Measurements from ENCODE around the gene LRRC45. TPM values are rescaled to one million over a fixed set of nuclear protein-coding genes. Genes with fewer than 3 reads are reported as not detected.

LRRC45 gene
- total and polyA plus RNA-seq, 8 donors, result 8.3 to 171 (median 21.0) TPM

DNA sequence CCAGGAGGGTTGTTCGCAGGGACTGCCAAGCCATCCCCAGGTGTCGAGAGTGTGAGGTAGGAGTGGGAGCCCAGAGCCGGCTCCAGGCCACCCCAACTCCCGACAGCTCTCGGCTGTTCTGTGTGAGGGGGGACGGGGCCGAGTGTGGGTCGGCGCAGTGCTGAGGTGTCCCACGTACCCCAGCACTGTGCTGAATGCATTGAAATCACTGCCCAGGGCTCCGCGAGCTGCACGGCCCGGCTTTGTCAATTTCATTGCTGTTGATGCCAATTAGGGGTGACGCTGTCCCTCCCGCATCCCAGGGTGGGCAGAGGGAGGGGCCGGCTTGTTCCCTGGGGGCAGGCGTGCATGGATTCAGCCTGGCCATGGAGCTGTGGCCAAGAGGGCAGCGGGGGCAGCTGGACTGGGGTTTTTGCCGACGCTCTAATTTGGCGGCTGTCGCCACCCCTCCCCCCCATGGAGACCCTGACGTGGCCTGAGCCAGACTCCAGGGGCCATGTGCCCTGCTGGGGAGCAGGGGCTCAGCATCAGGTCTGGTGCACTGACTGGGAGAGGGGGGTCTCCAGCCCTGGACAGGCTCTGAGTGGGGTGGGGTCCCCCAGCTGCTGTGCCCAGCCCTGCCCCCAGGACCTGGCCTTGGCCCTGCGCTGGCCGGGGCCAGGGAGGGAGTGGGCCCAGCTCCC, 14.7 kb upstream of the LRRC45 start:
- DNase-seq, result no peak
- no peaks in the 10 kb centered on the region for H3K27me3 ChIP-seq
- peaks cover 3 to 32% (median 16%) of the 10 kb centered on the region in 4 donors for H3K4me1 ChIP-seq
- H3K27ac ChIP-seq, result no peak overlapping the region
- TF ChIP-seq POLR2AphosphoS5 (IDR thresholded peaks at IDR 0.05) (no peak), EP300 (IDR thresholded peaks at IDR 0.05) (no peak), POLR2A (IDR thresholded peaks at IDR 0.05) (no peak)
- TF ChIP-seq, protein P1, sequence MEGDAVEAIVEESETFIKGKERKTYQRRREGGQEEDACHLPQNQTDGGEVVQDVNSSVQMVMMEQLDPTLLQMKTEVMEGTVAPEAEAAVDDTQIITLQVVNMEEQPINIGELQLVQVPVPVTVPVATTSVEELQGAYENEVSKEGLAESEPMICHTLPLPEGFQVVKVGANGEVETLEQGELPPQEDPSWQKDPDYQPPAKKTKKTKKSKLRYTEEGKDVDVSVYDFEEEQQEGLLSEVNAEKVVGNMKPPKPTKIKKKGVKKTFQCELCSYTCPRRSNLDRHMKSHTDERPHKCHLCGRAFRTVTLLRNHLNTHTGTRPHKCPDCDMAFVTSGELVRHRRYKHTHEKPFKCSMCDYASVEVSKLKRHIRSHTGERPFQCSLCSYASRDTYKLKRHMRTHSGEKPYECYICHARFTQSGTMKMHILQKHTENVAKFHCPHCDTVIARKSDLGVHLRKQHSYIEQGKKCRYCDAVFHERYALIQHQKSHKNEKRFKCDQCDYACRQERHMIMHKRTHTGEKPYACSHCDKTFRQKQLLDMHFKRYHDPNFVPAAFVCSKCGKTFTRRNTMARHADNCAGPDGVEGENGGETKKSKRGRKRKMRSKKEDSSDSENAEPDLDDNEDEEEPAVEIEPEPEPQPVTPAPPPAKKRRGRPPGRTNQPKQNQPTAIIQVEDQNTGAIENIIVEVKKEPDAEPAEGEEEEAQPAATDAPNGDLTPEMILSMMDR (IDR thresholded peaks at IDR 0.05), result no peak
- WGBS, 5 donors, result 87 to 94% (median 93%) methylated on average over 17 to 26 of the region's 26 CpGs
- intact Hi-C loops (cut with DNase I; ENCODE audit: low total_unique reads), result no loop called here
- peaks cover 0 to 40% (median 27%) of the 10 kb centered on the region in 4 donors for H3K36me3 ChIP-seq
- no peaks in the 10 kb centered on the region for H3K9me3 ChIP-seq
- H3K4me3 ChIP-seq, result no peak overlapping the region

DNA sequence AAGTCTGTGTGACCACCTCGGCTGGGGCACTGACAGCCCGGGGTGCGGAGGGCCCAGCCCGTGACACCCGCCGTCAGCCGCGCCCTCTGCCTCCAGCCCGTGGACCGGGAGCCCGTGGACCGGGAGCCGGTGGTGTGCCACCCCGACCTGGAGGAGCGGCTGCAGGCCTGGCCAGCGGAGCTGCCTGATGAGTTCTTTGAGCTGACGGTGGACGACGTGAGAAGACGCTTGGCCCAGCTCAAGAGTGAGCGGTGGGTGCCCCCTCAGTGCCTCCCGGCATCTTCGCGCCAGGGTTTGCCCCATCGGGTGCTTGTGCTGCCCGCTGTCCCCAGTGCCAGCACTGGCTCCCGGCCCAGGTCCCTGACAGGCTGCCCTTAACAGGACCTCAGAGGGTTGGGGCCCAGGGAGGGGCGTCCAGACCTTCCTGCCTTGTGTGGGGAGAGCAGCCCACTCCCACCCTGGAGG, 14.1 kb upstream of the LRRC45 start:
- Histone ChIP-seq H3K27ac (no peak overlapping the region), H3K4me1 (peaks cover 0 to 28% (median 13%) of the 10 kb centered on the region in 4 donors), H3K27me3 (no peaks in the 10 kb centered on the region), H3K9me3 (no peaks in the 10 kb centered on the region), H3K4me3 (no peak overlapping the region), H3K36me3 (peaks cover 0 to 40% (median 30%) of the 10 kb centered on the region in 4 donors)
- no peak for DNase-seq
- TF ChIP-seq POLR2AphosphoS5 (IDR thresholded peaks at IDR 0.05) (no peak), EP300 (IDR thresholded peaks at IDR 0.05) (no peak), POLR2A (IDR thresholded peaks at IDR 0.05) (no peak)
- TF ChIP-seq, protein P1 (IDR thresholded peaks at IDR 0.05), result no peak
- WGBS, 5 donors, result 88 to 95% (median 93%) methylated on average over 5 to 28 of the region's 28 CpGs
- intact Hi-C loops (cut with DNase I; ENCODE audit: low total_unique reads), result no loop called here

DNA sequence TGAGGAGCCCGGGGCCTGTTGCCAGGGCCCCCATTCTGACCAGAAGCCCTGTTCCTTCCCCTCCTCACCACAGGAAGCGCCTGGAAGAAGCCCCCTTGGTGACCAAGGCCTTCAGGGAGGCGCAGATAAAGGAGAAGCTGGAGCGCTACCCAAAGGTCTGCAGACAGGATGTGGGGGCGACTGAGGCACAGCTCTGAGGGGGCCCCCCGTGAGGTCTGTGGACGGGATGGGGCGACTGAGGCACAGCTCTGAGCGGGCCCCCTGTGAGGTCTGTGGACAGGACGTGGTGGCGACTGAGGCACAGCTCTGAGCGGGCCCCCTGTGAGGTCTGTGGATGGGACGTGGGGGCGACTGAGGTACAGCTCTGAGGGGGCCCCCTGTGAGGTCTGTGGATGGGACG, 13.7 kb upstream of the LRRC45 start:
- TF ChIP-seq POLR2AphosphoS5 (IDR thresholded peaks at IDR 0.05), result no peak
- TF ChIP-seq, protein P1 (IDR thresholded peaks at IDR 0.05), result no peak
- no peak for TF ChIP-seq POLR2A (IDR thresholded peaks at IDR 0.05)
- no peak for TF ChIP-seq EP300 (IDR thresholded peaks at IDR 0.05)
- Histone ChIP-seq H3K36me3 (peaks cover 0 to 40% (median 30%) of the 10 kb centered on the region in 4 donors), H3K27me3 (no peaks in the 10 kb centered on the region), H3K27ac (no peak overlapping the region), H3K4me3 (no peak overlapping the region), H3K9me3 (no peaks in the 10 kb centered on the region), H3K4me1 (peaks cover 0 to 28% (median 11%) of the 10 kb centered on the region in 4 donors)
- intact Hi-C loops (cut with DNase I; ENCODE audit: low total_unique reads), result no loop called here
- WGBS, 5 donors, result 86 to 94% (median 89%) methylated on average over 11 to 15 of the region's 15 CpGs
- DNase-seq, result no peak

DNA sequence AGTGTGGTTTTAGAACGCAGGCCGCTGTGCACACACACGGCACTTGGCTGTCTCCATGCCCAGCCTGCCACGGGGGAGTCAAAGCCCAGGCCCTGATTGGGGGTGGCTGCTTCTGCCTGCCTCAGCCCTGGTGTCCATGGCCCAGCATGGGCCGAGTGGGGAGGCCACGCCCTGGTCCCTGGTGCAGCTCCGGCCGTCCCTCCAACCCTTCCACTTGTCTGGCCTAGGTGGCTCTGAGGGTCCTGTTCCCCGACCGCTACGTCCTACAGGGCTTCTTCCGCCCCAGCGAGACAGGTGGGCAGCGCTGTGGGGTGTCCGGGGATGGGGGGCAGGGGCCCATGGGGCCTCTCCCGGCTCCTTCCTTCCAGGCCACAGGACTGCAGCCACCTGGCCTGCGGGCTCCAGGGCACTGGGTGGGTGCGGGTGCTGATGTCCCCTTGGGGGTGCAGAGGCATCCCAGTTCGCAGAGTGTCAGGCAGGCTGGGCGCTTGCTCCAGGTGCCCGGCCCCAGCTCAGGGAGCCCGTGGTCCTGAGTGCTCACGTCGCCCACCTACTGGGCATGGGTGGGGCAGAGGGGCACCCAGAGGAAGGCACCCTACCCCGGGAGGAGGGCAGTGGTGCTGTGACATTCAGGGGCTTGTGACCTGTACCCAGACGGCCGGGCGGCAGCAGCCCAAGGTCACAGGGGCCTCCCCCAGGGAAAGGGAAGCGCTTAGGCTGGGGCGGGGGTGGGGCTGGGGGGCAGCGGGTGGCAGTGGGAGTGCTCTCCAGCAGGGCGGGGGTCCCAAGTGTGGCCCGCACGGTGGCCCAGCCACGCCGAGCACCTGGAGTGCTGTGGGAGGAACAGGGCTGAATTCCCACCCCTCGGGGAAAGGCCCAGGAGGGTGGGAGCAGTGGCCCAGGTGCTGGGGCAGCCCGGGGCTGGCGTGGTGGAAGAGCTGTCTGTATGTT, 12.3 kb upstream of the LRRC45 start:
- H3K9me3 ChIP-seq, result no peaks in the 10 kb centered on the region
- H3K4me1 ChIP-seq, result peaks cover 0 to 28% (median 9%) of the 10 kb centered on the region in 4 donors
- peaks cover 0 to 40% (median 30%) of the 10 kb centered on the region in 4 donors for H3K36me3 ChIP-seq
- no peak for DNase-seq
- 92 to 93% (median 93%) methylated on average over 16 to 39 of the region's 39 CpGs for WGBS, 5 donors
- H3K27me3 ChIP-seq, result no peaks in the 10 kb centered on the region
- intact Hi-C loops (cut with DNase I; ENCODE audit: low total_unique reads), result no loop called here
- TF ChIP-seq, protein P1 (IDR thresholded peaks at IDR 0.05), result no peak
- TF ChIP-seq POLR2AphosphoS5 (IDR thresholded peaks at IDR 0.05), result no peak
- no peak for TF ChIP-seq POLR2A (IDR thresholded peaks at IDR 0.05)
- TF ChIP-seq EP300 (IDR thresholded peaks at IDR 0.05), result no peak
- H3K27ac ChIP-seq, result no peak overlapping the region
- H3K4me3 ChIP-seq, result no peak overlapping the region

Data from stomach (tissue), 9 donors.